Kidney (tissue), 14 donors: ENCODE measurements around the gene PADI3. TPM values are rescaled to one million over a fixed set of nuclear protein-coding genes. Genes with fewer than 3 reads are reported as not detected.

ENCODE experiments used
- DNase-seq, 5 donors: peaks; one replicate each; pipeline ENCODE4 v3.0.0-alpha.2; 2013 to 2020
- FAIRE-seq: peaks from 2 replicates; lab custom pipeline; 2012; peaks lifted over from hg19 to GRCh38; lab: Jason Lieb, UNC
- H3K27ac ChIP-seq, 2 donors: one replicate each; pipeline ENCODE4 v1.7.0; 2013; ENCODE audit warnings: low read depth in 2 of 2, low read length in 2 of 2, inconsistent platforms in 1 of 2
- H3K27me3 ChIP-seq: one replicate; pipeline ENCODE4 v1.7.1; 2013; ENCODE audit warnings: low read length, inconsistent platforms; ENCODE audit not compliant: control insufficient read depth, insufficient read depth
- H3K36me3 ChIP-seq, 3 donors: one replicate each; pipeline versions ENCODE4 v1.7.0 to v1.7.1; 2013; ENCODE audit warnings: low read length in 3 of 3, control low read depth in 1 of 3, inconsistent platforms in 1 of 3; ENCODE audit not compliant: insufficient read depth in 3 of 3, control insufficient read depth in 2 of 3
- H3K4me1 ChIP-seq, 3 donors: one replicate each; pipeline versions ENCODE4 v1.7.0 to v1.7.1; 2013; ENCODE audit warnings: low read length in 3 of 3, inconsistent platforms in 1 of 3, low read depth in 1 of 3; ENCODE audit not compliant: control insufficient read depth in 2 of 3, insufficient read depth in 2 of 3
- H3K4me3 ChIP-seq, 3 donors: one replicate each; pipeline versions ENCODE4 v1.7.0 to v1.8.1; 2013; ENCODE audit warnings: low read length in 3 of 3, control low read depth in 1 of 3, inconsistent platforms in 1 of 3
- H3K9ac ChIP-seq, 3 donors: one replicate each; pipeline versions ENCODE4 v1.7.0 to v1.7.1; 2013; ENCODE audit warnings: low read length in 3 of 3, control low read depth in 1 of 3, inconsistent platforms in 1 of 3
- H3K9me3 ChIP-seq, 3 donors: one replicate each; pipeline versions ENCODE4 v1.7.0 to v1.7.1; 2013; ENCODE audit warnings: low read length in 3 of 3, control low read depth in 1 of 3, inconsistent platforms in 1 of 3; ENCODE audit not compliant: control insufficient read depth in 2 of 3, insufficient read depth in 1 of 3
- intact Hi-C: fragments of 100-400 bp; cut with DNase I; formaldehyde crosslinking; loops from one replicate; pipeline ENCODE4 v1.11.1; 2022
- polyA plus RNA-seq: library from polyadenylated mRNA; stranded (reverse); fragments of 350-450 nt; fragmentation: Illumina TruSeq; extraction: RNeasy Lipid Tissue Mini Kit (QIAGEN cat#74804); gene quantifications from one replicate; pipeline ENCODE4 v1.2.3, GENCODE V29; 2014; ENCODE audit warnings: low read depth, low replicate concordance; ENCODE audit not compliant: insufficient read depth
- total RNA-seq: library from RNA; stranded (reverse); fragmentation: NEBNext Ultra II Directional; extraction: Animal tissue kit (Norgen Biotek cat#: 25700); gene quantifications from one replicate; pipeline ENCODE4 v1.2.1, GENCODE V29; 2021
- TF ChIP-seq, protein P1 (sequence below): IDR thresholded peaks from 3 replicates; pipeline ENCODE4 v1.5.1; 2012; ENCODE audit warnings: mild to moderate bottlenecking, moderate library complexity, borderline replicate concordance; ENCODE audit not compliant: insufficient read depth; ENCODE audit errors: extremely low read depth
- donor health status: control.
- donor health status: control.
- donor health status: control.
- donor health status: control.
- donor health status: control.
- donor health status: DM: yes; HTN: yes; CAD: no.
- donor health status: Normal renal cell carcinoma (clear cell type).

The PADI3 gene
- total and polyA plus RNA-seq, 2 donors from 2014 or later = not detected

- peak; percentile 18 to 75 (median 27) for DNase-seq
These were observed 48.1 kb upstream of the PADI3 start for GRCh38 chr1:17200756-17201155.

GRCh38 chr1:17201201-17202021 is 47.5 kb upstream of the PADI3 start:
- TF ChIP-seq, protein P1, sequence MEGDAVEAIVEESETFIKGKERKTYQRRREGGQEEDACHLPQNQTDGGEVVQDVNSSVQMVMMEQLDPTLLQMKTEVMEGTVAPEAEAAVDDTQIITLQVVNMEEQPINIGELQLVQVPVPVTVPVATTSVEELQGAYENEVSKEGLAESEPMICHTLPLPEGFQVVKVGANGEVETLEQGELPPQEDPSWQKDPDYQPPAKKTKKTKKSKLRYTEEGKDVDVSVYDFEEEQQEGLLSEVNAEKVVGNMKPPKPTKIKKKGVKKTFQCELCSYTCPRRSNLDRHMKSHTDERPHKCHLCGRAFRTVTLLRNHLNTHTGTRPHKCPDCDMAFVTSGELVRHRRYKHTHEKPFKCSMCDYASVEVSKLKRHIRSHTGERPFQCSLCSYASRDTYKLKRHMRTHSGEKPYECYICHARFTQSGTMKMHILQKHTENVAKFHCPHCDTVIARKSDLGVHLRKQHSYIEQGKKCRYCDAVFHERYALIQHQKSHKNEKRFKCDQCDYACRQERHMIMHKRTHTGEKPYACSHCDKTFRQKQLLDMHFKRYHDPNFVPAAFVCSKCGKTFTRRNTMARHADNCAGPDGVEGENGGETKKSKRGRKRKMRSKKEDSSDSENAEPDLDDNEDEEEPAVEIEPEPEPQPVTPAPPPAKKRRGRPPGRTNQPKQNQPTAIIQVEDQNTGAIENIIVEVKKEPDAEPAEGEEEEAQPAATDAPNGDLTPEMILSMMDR = no peak
- Histone ChIP-seq H3K4me3 (no peak overlapping the region), H3K27ac (peak overlapping the region in 1 of 2 donors; percentile 23), H3K36me3 (no peaks in the 10 kb centered on the region), H3K27me3 (no peaks in the 10 kb centered on the region), H3K9ac (no peak overlapping the region), H3K4me1 (peaks cover 0 to 2% (median 0%) of the 10 kb centered on the region in 3 donors), H3K9me3 (no peaks in the 10 kb centered on the region)
- FAIRE-seq (no peak), DNase-seq (peak in 4 of 5 donors; percentile 9 to 62 (median 20))
- intact Hi-C loops = no loop called here

More at GRCh38 chr1:17200756-17201155, 48.1 kb upstream of the PADI3 start:
- H3K36me3 ChIP-seq = no peaks in the 10 kb centered on the region
- no peak overlapping the region for H3K4me3 ChIP-seq
- no peaks in the 10 kb centered on the region for H3K27me3 ChIP-seq
- intact Hi-C loops = no loop called here
- no peak for FAIRE-seq
- H3K27ac ChIP-seq = peak overlapping the region in 1 of 2 donors; percentile 23
- no peaks in the 10 kb centered on the region for H3K9me3 ChIP-seq
- no peak overlapping the region for H3K9ac ChIP-seq
- H3K4me1 ChIP-seq = peaks cover 0 to 2% (median 0%) of the 10 kb centered on the region in 3 donors
- TF ChIP-seq, protein P1 = no peak

- H3K9ac ChIP-seq = no peak within 1 kb of the TSS
- peaks cover 0 to 2% (median 0%) of the 10 kb centered on the region in 3 donors for H3K4me1 ChIP-seq
- H3K36me3 ChIP-seq = no peaks in the 10 kb centered on the region
- TF ChIP-seq, protein P1 = no peak
- H3K4me3 ChIP-seq = no peak within 1 kb of the TSS
- no peak for FAIRE-seq
- no peaks in the 10 kb centered on the region for H3K9me3 ChIP-seq
- intact Hi-C loops = no loop called here
- no peaks in the 10 kb centered on the region for H3K27me3 ChIP-seq
- peak in 1 of 5 donors; percentile 57 for DNase-seq
- no peak within 1 kb of the TSS for H3K27ac ChIP-seq
These were observed 44.1 kb upstream of the PADI3 start, which contains the start of gene PADI1 for GRCh38 chr1:17204546-17205440. Gene PADI1, plus strand, starts transcription at chr1:17205128. Its CDS starts 90 bp downstream, at chr1:17205218.
